ENCODE measurements around the gene IL1RN. TPM values are rescaled to one million over a fixed set of nuclear protein-coding genes. Genes with fewer than 3 reads are reported as not detected.
A peak's percentile ranks its signal among the peaks of the same experiment; 100 is the strongest.

IL1RN gene
- total and polyA plus RNA-seq, 2 of the 13 experiments (the other 11 are each of a cell fraction or from before 2014, with no cell fraction given), result 21.2 to 101 TPM

DNA sequence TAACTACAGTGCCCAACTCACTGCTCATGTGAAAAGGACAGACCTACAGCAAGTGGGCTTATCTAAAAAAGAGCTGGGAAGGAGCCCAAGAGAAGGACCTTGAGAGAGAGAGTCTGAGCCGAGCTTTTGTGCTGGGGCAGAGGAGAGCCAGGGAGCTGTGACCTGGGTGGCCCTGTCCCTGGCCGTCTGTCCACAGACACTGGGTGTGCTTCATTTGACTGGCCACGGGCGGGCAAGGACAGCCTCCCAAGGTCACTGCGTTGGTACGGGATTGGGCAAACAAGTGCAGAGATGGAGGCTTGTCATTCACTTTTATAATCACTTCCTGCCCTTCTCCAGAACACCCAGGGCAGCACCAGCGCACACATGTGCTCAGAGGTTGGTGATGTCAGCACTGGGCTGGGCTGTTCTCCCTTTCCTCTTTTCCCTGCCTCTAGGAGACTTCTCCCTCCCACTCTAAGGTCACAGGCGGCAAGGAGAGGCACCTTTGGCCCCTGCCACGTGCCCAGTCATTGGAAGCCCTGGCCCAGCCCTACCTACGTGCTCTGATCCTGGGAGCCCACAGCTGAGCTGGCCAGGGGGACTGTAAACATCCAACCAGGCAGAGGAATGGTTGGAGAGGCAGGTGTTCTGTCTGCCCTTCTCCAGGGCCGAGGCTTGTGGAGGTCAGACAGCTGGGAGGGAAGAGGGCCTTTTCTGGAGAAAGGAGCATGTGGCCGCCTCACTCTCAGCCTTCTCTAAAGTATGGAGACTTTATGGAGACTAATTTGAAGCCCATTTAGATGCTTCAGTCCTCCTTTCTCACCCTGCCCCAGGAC lies 39.9 kb downstream of the IL1RN start (continued):
- TF ChIP-seq, protein P1, sequence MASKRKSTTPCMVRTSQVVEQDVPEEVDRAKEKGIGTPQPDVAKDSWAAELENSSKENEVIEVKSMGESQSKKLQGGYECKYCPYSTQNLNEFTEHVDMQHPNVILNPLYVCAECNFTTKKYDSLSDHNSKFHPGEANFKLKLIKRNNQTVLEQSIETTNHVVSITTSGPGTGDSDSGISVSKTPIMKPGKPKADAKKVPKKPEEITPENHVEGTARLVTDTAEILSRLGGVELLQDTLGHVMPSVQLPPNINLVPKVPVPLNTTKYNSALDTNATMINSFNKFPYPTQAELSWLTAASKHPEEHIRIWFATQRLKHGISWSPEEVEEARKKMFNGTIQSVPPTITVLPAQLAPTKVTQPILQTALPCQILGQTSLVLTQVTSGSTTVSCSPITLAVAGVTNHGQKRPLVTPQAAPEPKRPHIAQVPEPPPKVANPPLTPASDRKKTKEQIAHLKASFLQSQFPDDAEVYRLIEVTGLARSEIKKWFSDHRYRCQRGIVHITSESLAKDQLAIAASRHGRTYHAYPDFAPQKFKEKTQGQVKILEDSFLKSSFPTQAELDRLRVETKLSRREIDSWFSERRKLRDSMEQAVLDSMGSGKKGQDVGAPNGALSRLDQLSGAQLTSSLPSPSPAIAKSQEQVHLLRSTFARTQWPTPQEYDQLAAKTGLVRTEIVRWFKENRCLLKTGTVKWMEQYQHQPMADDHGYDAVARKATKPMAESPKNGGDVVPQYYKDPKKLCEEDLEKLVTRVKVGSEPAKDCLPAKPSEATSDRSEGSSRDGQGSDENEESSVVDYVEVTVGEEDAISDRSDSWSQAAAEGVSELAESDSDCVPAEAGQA (IDR thresholded peaks at IDR 0.05; ENCODE audit: low read depth), result peak; percentile 63; the same call in 1 of the 2 replicates
- TF ChIP-seq, protein P1 (CRISPR knock-in tag; IDR thresholded peaks at IDR 0.05; ENCODE audit: borderline replicate concordance), result no peak
- TF ChIP-seq HOXA9 (CRISPR knock-in tag; IDR thresholded peaks at IDR 0.05; ENCODE audit: borderline replicate concordance) (peak; percentile 60; the same call in 1 of the 2 replicates), ETV6 (CRISPR knock-in tag; conservative IDR thresholded peaks at IDR 0.05) (no peak; the same call in 1 of the 2 replicates), RCOR2 (CRISPR knock-in tag; IDR thresholded peaks at IDR 0.05) (peak; percentile 92), ZNF724P (CRISPR knock-in tag; IDR thresholded peaks at IDR 0.05; ENCODE audit: borderline replicate concordance) (peak; percentile 98), YY1 (IDR thresholded peaks at IDR 0.05; ENCODE audit: insufficient read depth, insufficient replicate concordance, low read depth, low read length) (peak; percentile 70), ZNF749 (CRISPR knock-in tag; IDR thresholded peaks at IDR 0.05; ENCODE audit: borderline replicate concordance) (no peak; the same call in 1 of the 2 replicates), SUZ12 (IDR thresholded peaks at IDR 0.05; ENCODE audit: low read depth, low read length) (no peak), PHF21A (CRISPR knock-in tag; IDR thresholded peaks at IDR 0.05) (peak; percentile 99), TBX3 (IDR thresholded peaks at IDR 0.05; ENCODE audit: borderline replicate concordance) (peak; percentile 77; the same call in 1 of the 2 replicates), SP2 (CRISPR knock-in tag; IDR thresholded peaks at IDR 0.05) (peak; percentile 72), ZSCAN25 (CRISPR knock-in tag; IDR thresholded peaks at IDR 0.05) (peak; percentile 94), NFRKB (IDR thresholded peaks at IDR 0.05) (no peak), ZNF501 (CRISPR knock-in tag; IDR thresholded peaks at IDR 0.05) (peak; percentile 100)
- TF ChIP-seq, protein P2, sequence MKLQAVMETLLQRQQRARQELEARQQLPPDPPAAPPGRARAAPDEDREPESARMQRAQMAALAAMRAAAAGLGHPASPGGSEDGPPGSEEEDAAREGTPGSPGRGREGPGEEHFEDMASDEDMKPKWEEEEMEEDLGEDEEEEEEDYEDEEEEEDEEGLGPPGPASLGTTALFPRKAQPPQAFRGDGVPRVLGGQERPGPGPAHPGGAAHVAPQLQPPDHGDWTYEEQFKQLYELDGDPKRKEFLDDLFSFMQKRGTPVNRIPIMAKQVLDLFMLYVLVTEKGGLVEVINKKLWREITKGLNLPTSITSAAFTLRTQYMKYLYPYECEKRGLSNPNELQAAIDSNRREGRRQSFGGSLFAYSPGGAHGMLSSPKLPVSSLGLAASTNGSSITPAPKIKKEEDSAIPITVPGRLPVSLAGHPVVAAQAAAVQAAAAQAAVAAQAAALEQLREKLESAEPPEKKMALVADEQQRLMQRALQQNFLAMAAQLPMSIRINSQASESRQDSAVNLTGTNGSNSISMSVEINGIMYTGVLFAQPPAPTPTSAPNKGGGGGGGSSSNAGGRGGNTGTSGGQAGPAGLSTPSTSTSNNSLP (IDR thresholded peaks at IDR 0.05; ENCODE audit: low read depth, low read length), result 0 out of 2 replicates have a peak, but pooled peaks have one; percentile 31
- TF ChIP-seq, protein P3, sequence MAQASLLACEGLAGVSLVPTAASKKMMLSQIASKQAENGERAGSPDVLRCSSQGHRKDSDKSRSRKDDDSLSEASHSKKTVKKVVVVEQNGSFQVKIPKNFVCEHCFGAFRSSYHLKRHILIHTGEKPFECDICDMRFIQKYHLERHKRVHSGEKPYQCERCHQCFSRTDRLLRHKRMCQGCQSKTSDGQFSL (CRISPR knock-in tag; IDR thresholded peaks at IDR 0.05), result no peak; the same call in 1 of the 2 replicates
- TF ChIP-seq, protein P4, sequence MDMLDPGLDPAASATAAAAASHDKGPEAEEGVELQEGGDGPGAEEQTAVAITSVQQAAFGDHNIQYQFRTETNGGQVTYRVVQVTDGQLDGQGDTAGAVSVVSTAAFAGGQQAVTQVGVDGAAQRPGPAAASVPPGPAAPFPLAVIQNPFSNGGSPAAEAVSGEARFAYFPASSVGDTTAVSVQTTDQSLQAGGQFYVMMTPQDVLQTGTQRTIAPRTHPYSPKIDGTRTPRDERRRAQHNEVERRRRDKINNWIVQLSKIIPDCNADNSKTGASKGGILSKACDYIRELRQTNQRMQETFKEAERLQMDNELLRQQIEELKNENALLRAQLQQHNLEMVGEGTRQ (IDR thresholded peaks at IDR 0.05; ENCODE audit: low read depth, low read length), result peak; percentile 68; the same call in 1 of the 2 replicates
- TF ChIP-seq, protein P4 (CRISPR knock-in tag; IDR thresholded peaks at IDR 0.05; ENCODE audit: borderline replicate concordance), result peak; percentile 86; the same call in 1 of the 2 replicates
